Measurements from ENCODE around the gene LMO1. TPM values are rescaled to one million over a fixed set of nuclear protein-coding genes. Genes with fewer than 3 reads are reported as not detected.

LMO1 gene
- total and polyA plus RNA-seq, 9 of the 15 experiments (the other 6 are each of a cell fraction or from before 2014, with no cell fraction given): not detected

DNA sequence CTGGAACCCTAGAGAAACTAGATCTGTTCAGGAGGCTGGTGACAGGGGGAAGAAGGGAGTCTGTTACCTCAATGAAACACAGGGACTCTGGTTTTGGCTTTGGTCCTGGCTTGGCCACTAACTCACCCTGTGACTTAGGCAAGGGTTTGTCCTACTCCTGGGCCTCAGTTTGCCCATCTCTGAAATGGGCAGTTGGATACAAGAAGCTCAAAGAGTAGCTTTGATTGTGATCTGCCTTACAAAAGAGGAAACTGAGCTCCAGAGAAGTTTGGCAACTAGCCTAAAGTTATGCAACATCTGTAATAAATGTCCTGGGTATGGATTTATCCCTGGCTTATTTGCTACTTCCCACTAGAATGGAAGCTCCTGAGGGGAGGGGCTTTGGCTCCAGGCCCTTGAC lies 24.0 kb upstream of the LMO1 start:
- no peaks in the 10 kb centered on the region for H3K79me2 ChIP-seq (ENCODE audit: control insufficient read depth, insufficient read depth, low read length)
- no peaks in the 10 kb centered on the region for H3K9me1 ChIP-seq (ENCODE audit: control insufficient read depth, insufficient read depth, low read length)
- no peaks in the 10 kb centered on the region for H3K9me3 ChIP-seq (replicated peaks; ENCODE audit: control insufficient read depth, insufficient read depth, low read depth, low read length)
- FAIRE-seq: no peak
- ChIA-PET CTCF (ENCODE audit: low intra/inter-chr PET ratio) (no interaction called here), POLR2A (no interaction called here)
- no peaks in the 10 kb centered on the region for H3K36me3 ChIP-seq (ENCODE audit: control insufficient read depth, insufficient read depth, low read length)
- H3K4me2 ChIP-seq (ENCODE audit: insufficient read depth, low read length): no peak overlapping the region
- intact Hi-C loops (cut with micrococcal nuclease): no loop called here
- H3K27me3 ChIP-seq (ENCODE audit: control insufficient read depth in 2 of 2, insufficient read depth in 2 of 2, low read length in 2 of 2): peaks cover 7 to 46% of the 10 kb centered on the region in 2 experiments
- H3K27ac ChIP-seq (ENCODE audit: extremely low read depth, low read depth, low read length): no peak overlapping the region
- H3K4me1 ChIP-seq (replicated peaks in 1 of 2; ENCODE audit: control insufficient read depth in 2 of 2, insufficient read depth in 2 of 2, low read length in 2 of 2): no peaks in the 10 kb centered on the region; a peak in 1 of 5 replicates
- H4K20me1 ChIP-seq (replicated peaks; ENCODE audit: control insufficient read depth, insufficient read depth, low read length): 0 out of 2 replicates have a peak, but pooled peaks cover 3% of the 10 kb centered on the region
- TF ChIP-seq, protein P1, sequence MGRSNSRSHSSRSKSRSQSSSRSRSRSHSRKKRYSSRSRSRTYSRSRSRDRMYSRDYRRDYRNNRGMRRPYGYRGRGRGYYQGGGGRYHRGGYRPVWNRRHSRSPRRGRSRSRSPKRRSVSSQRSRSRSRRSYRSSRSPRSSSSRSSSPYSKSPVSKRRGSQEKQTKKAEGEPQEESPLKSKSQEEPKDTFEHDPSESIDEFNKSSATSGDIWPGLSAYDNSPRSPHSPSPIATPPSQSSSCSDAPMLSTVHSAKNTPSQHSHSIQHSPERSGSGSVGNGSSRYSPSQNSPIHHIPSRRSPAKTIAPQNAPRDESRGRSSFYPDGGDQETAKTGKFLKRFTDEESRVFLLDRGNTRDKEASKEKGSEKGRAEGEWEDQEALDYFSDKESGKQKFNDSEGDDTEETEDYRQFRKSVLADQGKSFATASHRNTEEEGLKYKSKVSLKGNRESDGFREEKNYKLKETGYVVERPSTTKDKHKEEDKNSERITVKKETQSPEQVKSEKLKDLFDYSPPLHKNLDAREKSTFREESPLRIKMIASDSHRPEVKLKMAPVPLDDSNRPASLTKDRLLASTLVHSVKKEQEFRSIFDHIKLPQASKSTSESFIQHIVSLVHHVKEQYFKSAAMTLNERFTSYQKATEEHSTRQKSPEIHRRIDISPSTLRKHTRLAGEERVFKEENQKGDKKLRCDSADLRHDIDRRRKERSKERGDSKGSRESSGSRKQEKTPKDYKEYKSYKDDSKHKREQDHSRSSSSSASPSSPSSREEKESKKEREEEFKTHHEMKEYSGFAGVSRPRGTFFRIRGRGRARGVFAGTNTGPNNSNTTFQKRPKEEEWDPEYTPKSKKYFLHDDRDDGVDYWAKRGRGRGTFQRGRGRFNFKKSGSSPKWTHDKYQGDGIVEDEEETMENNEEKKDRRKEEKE (IDR thresholded peaks at IDR 0.05; ENCODE audit: borderline replicate concordance in 1 of 2, control insufficient read depth in 1 of 2, low read depth in 2 of 2, low read length in 1 of 2): no peak
- peak; percentile 80 for TF ChIP-seq RBM25 (IDR thresholded peaks at IDR 0.05; ENCODE audit: low read depth, low read length, severe bottlenecking)
- in situ Hi-C loops (cut with MboI): no loop called here
- ATAC-seq: no peak
- no peak for DNase-seq (ENCODE audit: extremely low read depth in 1 of 4, low spot score in 3 of 4)
- H3K9ac ChIP-seq (ENCODE audit: insufficient read depth in 1 of 2, low read depth in 2 of 2, low read length in 2 of 2): no peak overlapping the region
- H2AFZ ChIP-seq (ENCODE audit: low read depth, low read length): no peak overlapping the region
- H3K4me3 ChIP-seq: no peak overlapping the region
- BruUV-seq (replicated peaks): no TSS peak
